ENCODE data around the gene SMAD6. TPM values are rescaled to one million over a fixed set of nuclear protein-coding genes. Genes with fewer than 3 reads are reported as not detected.

SMAD6 gene
- under 0.01 and 0.64 TPM in 2 replicates for total RNA-seq

DNA sequence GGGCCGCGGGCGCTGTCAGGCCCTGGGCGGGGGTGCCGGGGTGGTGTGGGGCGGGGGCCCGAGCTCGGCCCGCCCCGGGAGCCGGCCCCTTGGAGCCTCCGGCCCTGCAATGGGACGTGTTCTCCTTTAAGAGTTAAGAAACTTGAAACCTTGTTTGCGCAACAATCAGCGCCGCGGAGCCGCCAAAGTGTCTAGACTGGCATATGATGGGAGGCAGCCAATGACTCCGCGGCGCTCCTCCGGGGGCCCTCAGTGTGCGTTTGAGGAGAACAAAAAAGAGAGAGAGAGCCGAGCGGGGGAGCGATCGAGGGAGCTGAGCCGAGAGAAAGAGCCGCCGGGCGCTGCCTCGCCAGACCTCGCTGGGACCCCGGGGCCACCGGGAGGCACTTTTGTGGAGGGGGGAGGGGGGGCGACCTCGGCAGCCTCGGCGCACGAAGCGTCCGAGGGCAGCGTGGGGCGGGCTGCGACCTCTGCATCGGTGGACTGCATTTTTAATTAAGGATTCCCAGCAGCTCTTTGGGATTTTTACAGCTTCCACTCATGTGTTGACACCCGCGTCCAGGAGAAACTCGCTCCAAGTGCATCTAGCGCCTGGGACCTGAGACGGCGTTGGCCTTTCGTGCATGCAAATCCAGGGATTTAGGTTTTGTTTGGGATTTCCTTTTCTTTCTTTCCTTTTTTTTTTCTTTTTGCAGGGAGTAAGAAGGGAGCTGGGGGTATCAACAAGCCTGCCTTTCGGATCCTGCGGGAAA lies at the start of gene SMAD6:
SMAD6 (plus strand) TSS at position 202 of the 752 bp plus-strand sequence. CDS start 1,023 bp downstream, outside the sequence.

Other genes starting within 250 kb of the SMAD6 start
- gene SNAPC5, start 204.5 kb upstream of the SMAD6 start, total RNA-seq = 35.7 and 62.5 TPM in 2 replicates
- gene RPL4, start 197.4 kb upstream of the SMAD6 start, total RNA-seq = 3,547 and 4,868 TPM in 2 replicates
- 6.1 and 7.5 TPM in 2 replicates for gene ZWILCH, start 196.9 kb upstream of the SMAD6 start, total RNA-seq
- gene LCTL, start 136.2 kb upstream of the SMAD6 start, total RNA-seq = not detected in 2 replicates

All from nasal cavity respiratory epithelium epithelial cell of viscerocranial mucosa (primary cell).